GM18868 (cell line): ENCODE data around the gene RNU2-1.
"Not testable (repeated sequence)": the region's sequence is repeated elsewhere in the genome, so short reads cannot be mapped to it uniquely, and the experiment has no call there.

Experiments
- ATAC-seq: cut with Tn5 transposase; IDR thresholded peaks from one replicate; pipeline ENCODE4 v1.9.1; 2021; ENCODE audit warnings: mild to moderate bottlenecking, moderate library complexity; ENCODE audit not compliant: unreplicated experiment

The RNU2-1 gene

GRCh38 chr17:43233877-43234276 lies at the start of gene RNU2-1:
RNU2-1 (minus strand) TSS chr17:43233977.
- ATAC-seq: not testable (repeated sequence)

- not testable (repeated sequence) for ATAC-seq
These were observed 39.1 kb upstream of the RNU2-1 start for GRCh38 chr17:43272914-43273313.

- ATAC-seq: not testable (repeated sequence)
These were observed 38.7 kb upstream of the RNU2-1 start for GRCh38 chr17:43272483-43272882.

GRCh38 chr17:43270552-43271504 lies 37.1 kb upstream of the RNU2-1 start:
- not testable (repeated sequence) for ATAC-seq

- not testable (repeated sequence) for ATAC-seq
These were observed 12.7 kb upstream of the RNU2-1 start for GRCh38 chr17:43246456-43246855.

GRCh38 chr17:43240596-43241352 lies 7.0 kb upstream of the RNU2-1 start:
- ATAC-seq: not testable (repeated sequence)

GRCh38 chr17:43239597-43239996 lies 5.8 kb upstream of the RNU2-1 start:
- ATAC-seq: not testable (repeated sequence)

GRCh38 chr17:43233263-43233662 lies 514 bp downstream of the RNU2-1 start:
- ATAC-seq: not testable (repeated sequence)

GRCh38 chr17:43232021-43232699 lies 1.6 kb downstream of the RNU2-1 start:
- ATAC-seq: not testable (repeated sequence)

- not testable (repeated sequence) for ATAC-seq
These were observed 2.4 kb downstream of the RNU2-1 start for GRCh38 chr17:43231205-43232020.

- not testable (repeated sequence) for ATAC-seq
These were observed 5.6 kb downstream of the RNU2-1 start, which contains the start of gene CCDC200 for GRCh38 chr17:43228020-43228782. CCDC200 (minus strand) TSS chr17:43228623; CDS start chr17:43228554, 69 bp downstream.

- no peak for ATAC-seq
These were observed 7.4 kb downstream of the RNU2-1 start for GRCh38 chr17:43226393-43226792.

- ATAC-seq: no peak
These were observed 9.6 kb downstream of the RNU2-1 start for GRCh38 chr17:43224146-43224705.

- ATAC-seq: no peak
These were observed 13.2 kb downstream of the RNU2-1 start for GRCh38 chr17:43220511-43221125.

- ATAC-seq: no peak
These were observed 13.9 kb downstream of the RNU2-1 start for GRCh38 chr17:43219746-43220380.

GRCh38 chr17:43219001-43219400 lies 14.8 kb downstream of the RNU2-1 start:
- no peak for ATAC-seq

GRCh38 chr17:43217614-43218087 lies 16.1 kb downstream of the RNU2-1 start:
- ATAC-seq: no peak
